NCI-H2196 treated with DMSO at 0.1 percent for 48 hours (cell line): ENCODE measurements around the gene KNG1.
A peak's percentile ranks its signal among the peaks of the same experiment; 100 is the strongest.

Experiments
- DNase-seq: peaks from one replicate; lab custom pipeline; 2025; ENCODE audit not compliant: unreplicated experiment; lab: John Stamatoyannopoulos, UW

Gene KNG1

GRCh38 chr3:186772701-186773417, 55.7 kb downstream of the KNG1 start:
- no peak for DNase-seq

DNA sequence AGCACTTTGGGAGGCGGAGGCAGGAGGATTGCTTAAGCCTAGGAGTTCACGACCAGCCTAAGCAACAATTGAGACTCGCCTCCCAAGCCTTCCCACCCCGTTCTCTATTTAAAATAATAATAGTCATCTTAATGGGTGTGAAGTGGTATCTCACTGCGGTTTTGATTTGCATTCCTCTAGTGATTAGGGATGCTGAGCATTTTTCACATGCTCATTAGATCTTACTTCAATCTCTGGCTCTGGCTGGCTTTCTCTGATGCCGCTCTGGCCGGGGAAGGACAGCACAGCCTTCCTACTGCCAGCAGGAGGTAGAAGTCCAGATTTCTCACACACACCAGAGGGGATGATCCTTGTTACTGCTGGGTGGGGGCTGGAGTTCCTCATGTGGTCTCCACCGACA, 58.8 kb downstream of the KNG1 start:
- no peak for DNase-seq

- DNase-seq: no peak
Observed at GRCh38 chr3:186779204-186779603, 62.0 kb downstream of the KNG1 start.

GRCh38 chr3:186782542-186783057, 65.4 kb downstream of the KNG1 start:
- no peak for DNase-seq

DNA sequence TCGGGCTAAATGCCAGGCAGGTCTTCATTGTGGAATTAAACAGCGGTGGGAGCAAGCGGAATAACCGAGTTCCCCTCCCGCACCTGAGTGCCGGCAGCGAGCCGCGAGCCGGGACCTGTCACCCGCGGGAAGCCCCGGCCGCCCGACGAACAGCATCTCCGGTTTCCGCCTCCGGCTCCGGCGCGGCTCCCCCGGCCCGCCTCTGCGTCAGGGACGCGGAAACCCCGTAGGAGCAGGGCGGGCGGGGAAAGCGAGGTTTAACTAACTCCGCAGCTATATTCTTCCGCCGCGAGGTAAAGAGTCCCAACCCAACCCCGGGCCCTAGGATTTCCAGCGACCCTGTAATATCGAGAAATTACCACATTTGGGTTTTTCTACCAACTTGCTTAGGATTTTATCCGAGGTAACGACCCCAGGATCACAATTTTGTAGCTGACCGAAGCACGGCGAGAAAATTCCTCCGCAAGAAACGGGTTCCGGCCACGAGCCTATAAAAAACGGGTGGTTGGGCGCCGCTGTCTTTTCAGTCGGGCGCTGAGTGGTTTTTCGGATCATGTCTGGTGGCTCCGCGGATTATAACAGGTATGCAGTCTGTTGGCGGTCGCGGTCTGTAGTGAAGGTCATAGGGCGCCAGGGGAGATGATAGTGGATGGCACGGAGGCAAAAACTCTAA, 66.0 kb downstream of the KNG1 start, which contains the start of gene EIF4A2:
Gene EIF4A2 (plus strand): TSS at position 520 of the 673 bp plus-strand sequence. CDS start 34 bp downstream, at position 554.
- DNase-seq: peak; percentile 92

GRCh38 chr3:186783731-186784515, 66.8 kb downstream of the KNG1 start:
- peak; percentile 58 for DNase-seq

DNA sequence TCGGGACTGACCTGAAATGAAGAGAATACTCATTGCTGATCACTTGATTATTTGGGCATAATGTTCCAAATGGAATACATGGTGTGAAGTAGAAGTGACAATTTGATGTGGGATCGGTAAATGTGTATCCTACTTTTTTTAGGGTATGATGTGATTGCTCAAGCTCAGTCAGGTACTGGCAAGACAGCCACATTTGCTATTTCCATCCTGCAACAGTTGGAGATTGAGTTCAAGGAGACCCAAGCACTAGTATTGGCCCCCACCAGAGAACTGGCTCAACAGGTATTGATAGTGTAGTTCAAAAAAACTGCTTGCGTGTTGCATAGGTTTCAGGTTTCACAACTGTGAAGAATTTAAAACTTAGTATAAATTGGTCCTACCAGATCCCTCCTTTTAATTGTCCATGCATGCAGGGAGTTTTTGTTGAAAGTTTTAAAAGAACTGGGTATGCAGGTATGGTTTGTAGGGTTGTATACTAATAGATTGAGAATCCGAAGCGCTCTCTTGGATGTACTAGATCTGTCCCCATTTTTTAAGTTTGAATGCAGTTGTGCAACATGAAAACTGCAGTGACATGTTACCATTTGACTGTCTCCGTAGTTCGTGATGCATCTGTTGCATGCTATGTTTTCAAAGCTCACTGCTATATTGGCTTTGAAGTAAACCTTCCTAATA, 67.8 kb downstream of the KNG1 start:
- no peak for DNase-seq

GRCh38 chr3:186785495-186786018, 68.4 kb downstream of the KNG1 start:
- DNase-seq: no peak

GRCh38 chr3:186786922-186787321, 69.8 kb downstream of the KNG1 start:
- DNase-seq: no peak

DNA sequence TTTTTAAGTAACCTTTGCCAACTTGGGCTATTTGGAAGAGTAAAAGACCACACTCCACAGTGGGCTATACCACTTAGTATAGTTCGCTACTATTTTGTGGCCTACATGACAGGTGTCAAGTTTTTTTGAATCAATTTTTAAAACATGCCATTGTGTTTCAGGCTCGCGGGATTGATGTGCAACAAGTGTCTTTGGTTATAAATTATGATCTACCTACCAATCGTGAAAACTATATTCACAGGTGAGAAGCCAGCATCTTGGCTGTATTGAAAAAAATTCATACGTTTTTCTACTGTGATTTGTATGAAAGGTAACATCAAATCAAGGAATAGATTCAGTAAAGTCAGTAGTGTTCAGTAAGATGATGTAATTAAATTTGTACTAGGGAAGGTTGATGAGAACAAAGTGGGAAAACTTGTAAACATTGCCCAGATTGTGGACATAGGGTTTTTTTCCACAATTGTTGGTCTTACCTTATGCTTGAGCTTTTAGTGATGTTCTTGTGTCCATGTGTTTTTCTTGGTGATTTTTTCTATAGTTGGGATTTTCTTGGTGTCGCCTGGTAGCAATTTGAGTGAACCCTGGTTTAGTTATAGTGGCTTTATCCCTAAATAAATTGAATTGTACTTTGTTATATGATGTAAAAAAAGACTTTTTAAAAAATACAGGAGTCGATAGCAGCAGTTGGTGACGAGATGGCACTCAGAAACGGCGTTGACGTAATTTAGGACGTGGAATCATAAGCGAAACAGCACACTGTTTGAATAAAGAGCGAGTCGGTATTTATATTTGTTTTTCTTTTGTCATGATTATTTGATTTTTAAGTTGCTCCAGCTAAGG, 70.7 kb downstream of the KNG1 start:
- no peak for DNase-seq

- no peak for DNase-seq
Observed at GRCh38 chr3:186788482-186789370, 71.6 kb downstream of the KNG1 start.

DNA sequence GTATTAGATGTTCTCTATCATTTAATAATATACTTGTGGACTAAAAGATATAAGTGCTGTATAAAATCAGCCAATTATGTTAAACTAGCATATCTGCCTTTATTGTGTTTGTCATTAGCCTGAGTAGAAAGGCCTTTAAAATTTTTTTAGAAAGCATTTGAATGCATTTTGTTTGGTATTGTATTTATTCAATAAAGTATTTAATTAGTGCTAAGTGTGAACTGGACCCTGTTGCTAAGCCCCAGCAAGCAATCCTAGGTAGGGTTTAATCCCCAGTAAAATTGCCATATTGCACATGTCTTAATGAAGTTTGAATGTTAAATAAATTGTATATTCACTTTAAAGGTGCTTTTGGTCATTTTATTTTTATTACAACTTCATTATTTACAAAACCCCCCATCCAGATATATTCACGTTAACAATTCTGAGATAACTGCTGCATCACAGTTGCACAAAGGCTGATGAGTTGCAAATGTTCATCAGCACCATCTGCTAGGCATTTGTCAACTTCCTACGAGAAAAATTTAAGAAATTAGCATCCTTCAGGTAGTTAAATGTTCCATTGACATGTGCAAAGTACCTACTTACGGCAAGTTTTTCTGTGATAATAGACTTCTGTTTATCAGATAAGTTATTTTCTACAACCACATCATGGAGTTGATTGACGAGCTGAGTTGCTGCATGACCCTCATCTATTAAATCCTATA, 72.5 kb downstream of the KNG1 start:
- DNase-seq: no peak

DNA sequence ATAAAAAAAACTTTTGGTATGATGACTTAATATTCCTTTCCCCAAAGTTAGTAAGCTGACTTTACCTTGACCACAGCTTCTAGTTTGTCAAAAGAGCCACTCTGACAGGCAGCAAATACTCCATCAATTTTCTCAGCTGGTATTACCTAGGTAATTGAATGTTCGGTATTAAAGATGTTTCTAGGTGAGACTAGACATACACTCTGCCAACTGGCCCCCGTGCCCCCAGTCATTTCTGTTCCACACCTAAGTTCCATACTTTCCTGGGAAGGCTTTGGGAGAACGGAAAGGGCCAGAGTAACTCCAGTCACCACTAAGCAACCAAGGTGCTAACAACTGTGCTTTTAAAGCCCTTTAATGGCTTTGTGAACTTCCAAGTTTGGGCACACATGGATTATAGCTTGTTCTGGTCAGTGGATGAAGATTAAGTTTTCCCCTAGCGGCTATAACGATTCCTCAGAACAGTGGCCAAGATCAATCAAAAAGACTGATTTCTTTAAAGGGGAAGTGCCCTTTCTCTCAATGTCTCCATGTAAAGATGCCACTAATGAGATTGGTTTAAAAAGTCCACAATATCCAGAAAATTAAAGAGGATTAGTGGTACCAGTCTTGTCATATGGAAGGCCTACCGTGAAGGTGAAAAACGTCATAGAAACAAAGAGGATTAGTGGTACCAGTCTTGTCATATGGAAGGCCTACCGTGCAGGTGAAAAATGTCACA, 73.3 kb downstream of the KNG1 start:
- no peak for DNase-seq
